A172 (cell line): ENCODE data around the gene RNLS. TPM values are rescaled to one million over a fixed set of nuclear protein-coding genes. Genes with fewer than 3 reads are reported as not detected.

Experiments used
- DNase-seq: peaks from one replicate; pipeline ENCODE4 v3.0.0-alpha.2; 2015; ENCODE audit warnings: low spot score
- total RNA-seq: library from RNA; depleted of rRNA; stranded (reverse); fragments of >200 nt; shearing (Covaris generic); gene quantifications from 2 replicates; pipeline ENCODE4 v1.2.3, GENCODE V29; 2014; rRNA removed

The RNLS gene
- total RNA-seq: 23.2 and 25.1 TPM in 2 replicates

GRCh38 chr10:88582806-88583583, at the start of gene RNLS:
Gene RNLS, minus strand, starts transcription at chr10:88583318.
- DNase-seq: peak; percentile 45

GRCh38 chr10:88624840-88625239, 41.7 kb upstream of the RNLS start:
- no peak for DNase-seq

- DNase-seq: no peak
Measured at GRCh38 chr10:88623835-88624234, 40.7 kb upstream of the RNLS start.

- no peak for DNase-seq
Measured at GRCh38 chr10:88620441-88620840, 37.3 kb upstream of the RNLS start.

- DNase-seq: no peak
Measured at GRCh38 chr10:88618496-88618895, 35.4 kb upstream of the RNLS start.

- no peak for DNase-seq
Measured at GRCh38 chr10:88617772-88618300, 34.7 kb upstream of the RNLS start.

GRCh38 chr10:88616250-88616977, 33.3 kb upstream of the RNLS start:
- DNase-seq: no peak

GRCh38 chr10:88608780-88609179, 25.7 kb upstream of the RNLS start:
- no peak for DNase-seq

GRCh38 chr10:88608052-88608732, 25.1 kb upstream of the RNLS start:
- DNase-seq: no peak

GRCh38 chr10:88598055-88598454, 14.9 kb upstream of the RNLS start:
- DNase-seq: no peak

- DNase-seq: no peak
Measured at GRCh38 chr10:88594482-88594881, 11.4 kb upstream of the RNLS start.

- DNase-seq: no peak
Measured at GRCh38 chr10:88592906-88593305, 9.8 kb upstream of the RNLS start.

- no peak for DNase-seq
Measured at GRCh38 chr10:88592381-88592780, 9.3 kb upstream of the RNLS start.

GRCh38 chr10:88586462-88586861, 3.3 kb upstream of the RNLS start, which contains the start of gene LIPJ:
Gene LIPJ, plus strand, starts transcription at chr10:88586762. Its CDS starts 3,926 bp downstream, at chr10:88590688.
- no peak for DNase-seq

GRCh38 chr10:88583584-88583957, 453 bp upstream of the RNLS start:
- no peak for DNase-seq

GRCh38 chr10:88582411-88582805, 710 bp downstream of the RNLS start:
- no peak for DNase-seq

- peak; percentile 28 for DNase-seq
Measured at GRCh38 chr10:88565072-88565471, 18.0 kb downstream of the RNLS start.

- no peak for DNase-seq
Measured at GRCh38 chr10:88562152-88562551, 21.0 kb downstream of the RNLS start.

- DNase-seq: peak; percentile 72
Measured at GRCh38 chr10:88557658-88558057, 25.5 kb downstream of the RNLS start.

- DNase-seq: no peak
Measured at GRCh38 chr10:88557256-88557655, 25.9 kb downstream of the RNLS start.

- DNase-seq: no peak
Measured at GRCh38 chr10:88555190-88555908, 27.8 kb downstream of the RNLS start.
